ENCODE results near the gene PIGQ.

PIGQ gene

DNA sequence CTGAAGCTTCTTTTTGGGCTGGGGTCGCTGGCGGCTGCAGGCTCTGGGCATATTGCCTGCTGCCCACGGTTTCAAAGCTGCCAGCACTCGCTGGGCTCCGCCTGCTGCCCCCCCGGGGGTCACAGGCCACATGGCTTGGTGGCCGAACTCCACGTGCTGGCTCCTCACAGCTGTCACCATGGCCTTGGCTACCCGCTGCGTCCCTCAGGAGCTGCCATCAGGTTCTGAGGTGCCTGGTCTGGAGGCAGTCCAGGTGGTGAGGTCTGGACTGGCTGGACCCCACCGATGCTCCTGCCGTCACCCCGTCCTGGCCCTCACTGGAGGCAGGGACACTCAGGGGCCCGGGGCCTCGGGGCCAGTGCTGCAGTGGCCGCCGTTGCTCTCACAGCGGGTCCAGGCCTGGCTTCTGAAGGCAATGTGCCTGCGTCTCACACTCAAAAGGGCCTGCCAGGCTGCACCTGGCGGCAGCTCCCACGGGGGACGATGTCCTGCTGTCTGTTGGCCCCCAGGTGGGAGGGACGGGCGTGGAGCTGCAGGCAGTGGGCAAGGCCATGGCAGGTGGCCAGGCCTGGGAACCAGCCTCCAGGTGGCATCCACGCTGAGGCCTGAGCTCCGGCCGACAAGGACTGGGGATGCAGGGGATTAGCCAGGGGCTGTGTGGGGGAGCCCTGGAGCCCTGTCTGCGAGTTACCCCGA lies 29.0 kb upstream of the PIGQ start:
- TF ChIP-seq EZH2phosphoT487 (conservative IDR thresholded peaks at IDR 0.05; ENCODE audit: low read length), result no peak
- TF ChIP-seq, protein P1, sequence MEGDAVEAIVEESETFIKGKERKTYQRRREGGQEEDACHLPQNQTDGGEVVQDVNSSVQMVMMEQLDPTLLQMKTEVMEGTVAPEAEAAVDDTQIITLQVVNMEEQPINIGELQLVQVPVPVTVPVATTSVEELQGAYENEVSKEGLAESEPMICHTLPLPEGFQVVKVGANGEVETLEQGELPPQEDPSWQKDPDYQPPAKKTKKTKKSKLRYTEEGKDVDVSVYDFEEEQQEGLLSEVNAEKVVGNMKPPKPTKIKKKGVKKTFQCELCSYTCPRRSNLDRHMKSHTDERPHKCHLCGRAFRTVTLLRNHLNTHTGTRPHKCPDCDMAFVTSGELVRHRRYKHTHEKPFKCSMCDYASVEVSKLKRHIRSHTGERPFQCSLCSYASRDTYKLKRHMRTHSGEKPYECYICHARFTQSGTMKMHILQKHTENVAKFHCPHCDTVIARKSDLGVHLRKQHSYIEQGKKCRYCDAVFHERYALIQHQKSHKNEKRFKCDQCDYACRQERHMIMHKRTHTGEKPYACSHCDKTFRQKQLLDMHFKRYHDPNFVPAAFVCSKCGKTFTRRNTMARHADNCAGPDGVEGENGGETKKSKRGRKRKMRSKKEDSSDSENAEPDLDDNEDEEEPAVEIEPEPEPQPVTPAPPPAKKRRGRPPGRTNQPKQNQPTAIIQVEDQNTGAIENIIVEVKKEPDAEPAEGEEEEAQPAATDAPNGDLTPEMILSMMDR (IDR thresholded peaks at IDR 0.05; ENCODE audit: insufficient read depth, low read length, poor library complexity, severe bottlenecking), result no peak
- H3K27me3 ChIP-seq (ENCODE audit: low read length), result no peaks in the 10 kb centered on the region
- no peak overlapping the region for H3K4me3 ChIP-seq (ENCODE audit: insufficient read depth, low read length, poor library complexity, severe bottlenecking)
- H3K27ac ChIP-seq (ENCODE audit: low read depth, low read length), result no peak overlapping the region
- H3K4me2 ChIP-seq (ENCODE audit: low read depth, low read length, poor library complexity, severe bottlenecking), result no peak overlapping the region
- no peaks in the 10 kb centered on the region for H4K20me1 ChIP-seq (ENCODE audit: low read depth, low read length)
- no peaks in the 10 kb centered on the region for H3K36me3 ChIP-seq (ENCODE audit: low read length)
- H2AFZ ChIP-seq (ENCODE audit: low read depth, low read length, severe bottlenecking), result no peak overlapping the region
- no peaks in the 10 kb centered on the region for H3F3A ChIP-seq (ENCODE audit: insufficient read depth)
- no peaks in the 10 kb centered on the region for H3K9me3 ChIP-seq (ENCODE audit: insufficient read depth, low read length)
- H3K9ac ChIP-seq (ENCODE audit: low read length), result no peak overlapping the region
- peaks cover 32% of the 10 kb centered on the region; the same call in 1 of the 2 replicates for H3K79me2 ChIP-seq (ENCODE audit: insufficient read depth, low read length)
- H3K9me2 ChIP-seq (replicated peaks; ENCODE audit: insufficient read depth, low read length), result no peaks in the 10 kb centered on the region

DNA sequence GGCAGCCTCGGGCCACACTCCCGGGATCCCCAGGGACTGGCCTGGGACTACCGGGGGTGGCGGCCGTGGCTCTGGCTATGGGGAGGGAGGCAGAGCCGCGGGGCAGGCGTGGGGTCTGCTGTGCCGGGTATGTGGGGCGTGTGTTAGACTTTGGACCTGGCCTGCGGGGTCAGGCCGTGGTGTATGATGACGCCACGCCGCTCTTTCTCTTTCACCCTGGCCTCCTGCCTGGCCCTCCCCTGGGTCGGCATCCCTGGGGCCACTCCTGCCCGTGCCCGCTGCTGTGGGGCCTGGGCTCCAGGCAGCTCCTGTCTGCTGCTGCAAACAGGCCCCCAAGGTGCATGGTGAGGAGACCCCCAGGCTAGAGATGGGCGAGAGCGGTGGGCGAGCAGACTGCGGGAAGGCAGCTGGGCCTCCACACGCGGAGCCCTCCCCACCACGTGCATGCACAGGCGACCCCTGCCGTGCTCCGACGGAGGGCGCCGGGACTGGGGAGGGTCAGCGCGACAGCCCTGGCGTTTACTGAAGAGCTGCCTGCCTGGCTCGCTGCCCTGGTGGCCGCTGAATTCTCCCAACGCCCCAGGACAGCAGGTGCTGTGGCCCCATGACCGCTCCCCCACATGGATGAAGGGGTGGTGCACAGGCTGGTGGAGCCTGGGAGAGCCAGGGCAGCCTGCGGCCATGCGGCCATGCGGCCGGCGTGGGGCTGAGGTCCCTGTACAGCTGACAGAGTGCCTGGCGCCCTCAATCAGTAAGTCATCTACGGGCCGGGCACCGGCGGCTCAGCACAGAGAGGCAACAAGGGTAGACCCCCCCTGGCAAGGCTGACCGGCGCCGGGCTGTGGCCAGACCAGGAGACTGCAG lies 26.2 kb upstream of the PIGQ start:
- TF ChIP-seq EZH2phosphoT487 (conservative IDR thresholded peaks at IDR 0.05; ENCODE audit: low read length), result no peak
- TF ChIP-seq, protein P1 (IDR thresholded peaks at IDR 0.05; ENCODE audit: insufficient read depth, low read length, poor library complexity, severe bottlenecking), result no peak
- no peak overlapping the region for H2AFZ ChIP-seq (ENCODE audit: low read depth, low read length, severe bottlenecking)
- no peak overlapping the region for H3K4me2 ChIP-seq (ENCODE audit: low read depth, low read length, poor library complexity, severe bottlenecking)
- H3K79me2 ChIP-seq (ENCODE audit: insufficient read depth, low read length), result peaks cover 28% of the 10 kb centered on the region; the same call in 1 of the 2 replicates
- no peak overlapping the region for H3K27ac ChIP-seq (ENCODE audit: low read depth, low read length)
- H3K27me3 ChIP-seq (ENCODE audit: low read length), result no peaks in the 10 kb centered on the region
- H3K36me3 ChIP-seq (ENCODE audit: low read length), result no peaks in the 10 kb centered on the region
- H3K4me3 ChIP-seq (ENCODE audit: insufficient read depth, low read length, poor library complexity, severe bottlenecking), result no peak overlapping the region
- H3K9ac ChIP-seq (ENCODE audit: low read length), result no peak overlapping the region
- H3F3A ChIP-seq (ENCODE audit: insufficient read depth), result no peaks in the 10 kb centered on the region
- no peaks in the 10 kb centered on the region for H3K9me3 ChIP-seq (ENCODE audit: insufficient read depth, low read length)
- no peaks in the 10 kb centered on the region for H4K20me1 ChIP-seq (ENCODE audit: low read depth, low read length)
- H3K9me2 ChIP-seq (replicated peaks; ENCODE audit: insufficient read depth, low read length), result no peaks in the 10 kb centered on the region

DNA sequence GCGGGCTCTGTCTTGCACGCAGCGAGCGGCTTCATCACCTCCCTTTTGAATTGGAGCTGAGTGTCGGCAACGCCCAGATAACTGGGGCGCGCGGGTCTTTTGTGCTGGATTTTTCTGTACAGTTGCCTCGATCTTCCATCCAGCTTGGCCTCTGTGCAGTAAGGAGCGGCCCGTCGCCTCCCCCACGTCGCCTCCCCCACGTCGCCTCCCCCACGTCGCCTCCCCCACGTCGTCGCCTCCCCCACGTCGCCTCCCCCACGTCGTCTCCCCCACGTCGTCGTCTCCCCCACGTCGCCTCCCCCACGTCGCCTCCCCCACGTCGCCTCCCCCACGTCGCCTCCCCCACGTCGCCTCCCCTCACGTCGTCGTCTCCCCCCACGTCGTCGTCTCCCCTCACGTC lies 25.3 kb upstream of the PIGQ start:
- no peak overlapping the region for H3K4me2 ChIP-seq (ENCODE audit: low read depth, low read length, poor library complexity, severe bottlenecking)
- H3K27ac ChIP-seq (ENCODE audit: low read depth, low read length), result no peak overlapping the region
- no peak overlapping the region for H3K4me3 ChIP-seq (ENCODE audit: insufficient read depth, low read length, poor library complexity, severe bottlenecking)
- no peaks in the 10 kb centered on the region for H3K9me2 ChIP-seq (replicated peaks; ENCODE audit: insufficient read depth, low read length)
- peaks cover 26% of the 10 kb centered on the region; the same call in 1 of the 2 replicates for H3K79me2 ChIP-seq (ENCODE audit: insufficient read depth, low read length)
- no peaks in the 10 kb centered on the region for H3F3A ChIP-seq (ENCODE audit: insufficient read depth)
- H3K36me3 ChIP-seq (ENCODE audit: low read length), result no peaks in the 10 kb centered on the region
- H3K9me3 ChIP-seq (ENCODE audit: insufficient read depth, low read length), result no peaks in the 10 kb centered on the region
- H3K9ac ChIP-seq (ENCODE audit: low read length), result no peak overlapping the region
- H2AFZ ChIP-seq (ENCODE audit: low read depth, low read length, severe bottlenecking), result no peak overlapping the region
- TF ChIP-seq, protein P1 (IDR thresholded peaks at IDR 0.05; ENCODE audit: insufficient read depth, low read length, poor library complexity, severe bottlenecking), result no peak
- no peak for TF ChIP-seq EZH2phosphoT487 (conservative IDR thresholded peaks at IDR 0.05; ENCODE audit: low read length)
- H3K27me3 ChIP-seq (ENCODE audit: low read length), result no peaks in the 10 kb centered on the region
- H4K20me1 ChIP-seq (ENCODE audit: low read depth, low read length), result no peaks in the 10 kb centered on the region
